GM18951 (cell line): ENCODE measurements around the gene APOO.

ENCODE experiments used
- POLR2A ChIP-seq: IDR thresholded peaks from 4 replicates; pipeline ENCODE4 v1.6.1; 2011; ENCODE audit warnings: mild to moderate bottlenecking; ENCODE audit not compliant: insufficient read length, insufficient read depth; ENCODE audit errors: extremely low read depth
- in situ Hi-C: fragments of 300-500 bp; cut with MboI; formaldehyde crosslinking; loops from one replicate; pipeline ENCODE4 v1.12.0; 2022; ENCODE audit warnings: low sequenced_read_pairs, mixed read lengths, inconsistent platforms; ENCODE audit not compliant: unreplicated experiment

The APOO gene

GRCh38 chrX:23817979-23818336, 89.8 kb downstream of the APOO start:
- in situ Hi-C loops, result no loop called here
- TF ChIP-seq POLR2A, result no peak

GRCh38 chrX:23816179-23816578, 91.6 kb downstream of the APOO start:
- in situ Hi-C loops, result no loop called here
- no peak for TF ChIP-seq POLR2A

GRCh38 chrX:23815376-23815775, 92.4 kb downstream of the APOO start:
- no peak for TF ChIP-seq POLR2A
- in situ Hi-C loops, result no loop called here

- in situ Hi-C loops, result no loop called here
Observed at GRCh38 chrX:23813808-23814207, 93.9 kb downstream of the APOO start.

GRCh38 chrX:23811656-23812055, 96.1 kb downstream of the APOO start:
- in situ Hi-C loops, result no loop called here
- TF ChIP-seq POLR2A, result no peak

More at GRCh38 chrX:23813808-23814207, 93.9 kb downstream of the APOO start:
- TF ChIP-seq POLR2A, result no peak

GRCh38 chrX:23811108-23811651, 96.6 kb downstream of the APOO start:
- in situ Hi-C loops, result no loop called here
- TF ChIP-seq POLR2A, result no peak

GRCh38 chrX:23810279-23810678, 97.5 kb downstream of the APOO start:
- in situ Hi-C loops, result no loop called here

GRCh38 chrX:23805389-23805788, 102.3 kb downstream of the APOO start:
- in situ Hi-C loops, result no loop called here
- TF ChIP-seq POLR2A, result no peak

More at GRCh38 chrX:23810279-23810678, 97.5 kb downstream of the APOO start:
- no peak for TF ChIP-seq POLR2A

- TF ChIP-seq POLR2A, result no peak
- in situ Hi-C loops, result no loop called here
Observed at GRCh38 chrX:23804578-23804977, 103.2 kb downstream of the APOO start.

GRCh38 chrX:23803931-23804381, 103.8 kb downstream of the APOO start:
- in situ Hi-C loops, result no loop called here
- no peak for TF ChIP-seq POLR2A

- TF ChIP-seq POLR2A, result no peak
Observed at GRCh38 chrX:23802431-23802830, 105.3 kb downstream of the APOO start.

GRCh38 chrX:23799469-23800065, 108.2 kb downstream of the APOO start:
- in situ Hi-C loops, result no loop called here
- no peak for TF ChIP-seq POLR2A

More at GRCh38 chrX:23802431-23802830, 105.3 kb downstream of the APOO start:
- in situ Hi-C loops, result no loop called here

GRCh38 chrX:23797371-23798128, 110.2 kb downstream of the APOO start:
- no peak for TF ChIP-seq POLR2A
- in situ Hi-C loops, result no loop called here

GRCh38 chrX:23795221-23795620, 112.5 kb downstream of the APOO start:
- in situ Hi-C loops, result no loop called here
- no peak for TF ChIP-seq POLR2A

- in situ Hi-C loops, result no loop called here
- TF ChIP-seq POLR2A, result no peak
Observed at GRCh38 chrX:23792861-23793553, 114.7 kb downstream of the APOO start.
